ENCODE measurements around the gene SH3PXD2B. TPM values are rescaled to one million over a fixed set of nuclear protein-coding genes. Genes with fewer than 3 reads are reported as not detected.

Gene SH3PXD2B
- polyA plus RNA-seq, 3 donors: 0.19 to 0.77 (median 0.31) TPM

DNA sequence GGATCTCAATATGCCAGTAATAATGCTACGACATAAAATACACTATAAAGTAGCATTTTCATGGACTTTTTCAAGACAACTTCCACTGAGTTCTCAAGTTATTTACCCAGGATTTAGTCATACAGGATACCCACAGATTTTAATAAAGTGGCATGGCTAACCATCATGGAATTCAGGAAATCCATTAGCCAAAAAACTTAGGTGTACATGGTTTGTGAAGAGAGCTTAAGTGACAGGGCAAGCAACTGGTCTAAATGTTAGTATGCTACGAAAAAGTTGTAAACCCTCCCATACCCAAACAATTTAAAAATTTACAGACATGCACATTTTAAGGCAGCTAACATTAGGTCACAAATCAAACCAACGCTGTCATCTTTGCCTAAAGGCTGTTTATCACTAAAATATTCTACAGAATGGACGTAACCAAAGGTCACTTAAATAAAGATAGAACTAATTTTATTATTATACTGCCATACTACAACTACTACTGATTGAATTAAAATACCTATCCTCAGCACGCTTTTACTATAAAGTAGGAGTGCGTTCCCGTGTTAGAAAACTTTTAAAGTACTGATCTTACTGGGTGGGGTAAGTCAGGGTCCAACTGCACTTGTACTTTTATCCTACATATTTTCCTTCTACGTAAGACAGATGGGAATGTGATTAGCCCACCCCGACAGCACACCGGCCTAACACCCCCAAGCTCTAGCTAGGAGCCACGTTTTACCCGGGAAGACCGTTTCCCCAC, 171.9 kb downstream of the SH3PXD2B start:
- TF ChIP-seq, protein P1, sequence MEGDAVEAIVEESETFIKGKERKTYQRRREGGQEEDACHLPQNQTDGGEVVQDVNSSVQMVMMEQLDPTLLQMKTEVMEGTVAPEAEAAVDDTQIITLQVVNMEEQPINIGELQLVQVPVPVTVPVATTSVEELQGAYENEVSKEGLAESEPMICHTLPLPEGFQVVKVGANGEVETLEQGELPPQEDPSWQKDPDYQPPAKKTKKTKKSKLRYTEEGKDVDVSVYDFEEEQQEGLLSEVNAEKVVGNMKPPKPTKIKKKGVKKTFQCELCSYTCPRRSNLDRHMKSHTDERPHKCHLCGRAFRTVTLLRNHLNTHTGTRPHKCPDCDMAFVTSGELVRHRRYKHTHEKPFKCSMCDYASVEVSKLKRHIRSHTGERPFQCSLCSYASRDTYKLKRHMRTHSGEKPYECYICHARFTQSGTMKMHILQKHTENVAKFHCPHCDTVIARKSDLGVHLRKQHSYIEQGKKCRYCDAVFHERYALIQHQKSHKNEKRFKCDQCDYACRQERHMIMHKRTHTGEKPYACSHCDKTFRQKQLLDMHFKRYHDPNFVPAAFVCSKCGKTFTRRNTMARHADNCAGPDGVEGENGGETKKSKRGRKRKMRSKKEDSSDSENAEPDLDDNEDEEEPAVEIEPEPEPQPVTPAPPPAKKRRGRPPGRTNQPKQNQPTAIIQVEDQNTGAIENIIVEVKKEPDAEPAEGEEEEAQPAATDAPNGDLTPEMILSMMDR (IDR thresholded peaks at IDR 0.05): no peak
- H3K27me3 Mint-ChIP-seq (ENCODE audit: low read depth in 3 of 3): peaks cover 9 to 17% (median 12%) of the 10 kb centered on the region in 3 donors
- peaks cover 25% of the 10 kb centered on the region for H4K20me1 ChIP-seq (ENCODE audit: insufficient read depth, low read length)
- peak overlapping the region; percentile 98 for H3K4me2 ChIP-seq (replicated peaks; ENCODE audit: extremely low read depth, low read length, poor library complexity, severe bottlenecking)
- H3K4me1 Mint-ChIP-seq: peaks cover 23% of the 10 kb centered on the region
- H2AFZ ChIP-seq (ENCODE audit: insufficient read depth, low read depth, low read length, poor library complexity, severe bottlenecking): peak overlapping the region; percentile 90
- no peaks in the 10 kb centered on the region for H3K36me3 ChIP-seq (replicated peaks in 1 of 2; ENCODE audit: control insufficient read depth in 1 of 2, insufficient read depth in 2 of 2, low read length in 2 of 2)
- H3K4me3 Mint-ChIP-seq: peak overlapping the region; percentile 92 to 95
- 0% methylated on average over 4 of the region's 13 CpGs for WGBS (ENCODE audit: insufficient coverage)
- H3K27ac ChIP-seq (ENCODE audit: low read depth in 1 of 2, low read length in 2 of 2): no peak overlapping the region
- H3K79me2 ChIP-seq (ENCODE audit: insufficient read depth, low read length): peaks cover 55% of the 10 kb centered on the region
- DNase-seq: no peak
- peak overlapping the region in 4 of 7 donors; percentile 70 to 88 (median 82) for H3K27ac Mint-ChIP-seq
- peaks cover 2% of the 10 kb centered on the region in 2 donors for H3K36me3 Mint-ChIP-seq
- no peaks in the 10 kb centered on the region for H3K9me3 ChIP-seq (replicated peaks in 1 of 2; ENCODE audit: control insufficient read depth in 1 of 2, insufficient read depth in 1 of 2, low read length in 2 of 2)
- H3K4me1 ChIP-seq (ENCODE audit: control insufficient read depth in 1 of 2, insufficient read depth in 2 of 2, low read length in 2 of 2): peaks cover 15 to 34% of the 10 kb centered on the region in 2 donors
- peak overlapping the region; percentile 56 to 83 (median 73) for H3K4me3 ChIP-seq (replicated peaks in 1 of 3; ENCODE audit: low read depth in 2 of 3, low read length in 3 of 3)
- peak overlapping the region; percentile 78 for H3K9ac ChIP-seq (ENCODE audit: insufficient read depth, low read length, poor library complexity, severe bottlenecking)
- H3K9me3 Mint-ChIP-seq: peaks cover 0 to 2% (median 0%) of the 10 kb centered on the region in 7 donors
- H3K27me3 ChIP-seq (ENCODE audit: control insufficient read depth in 2 of 2, insufficient read depth in 2 of 2, low read length in 2 of 2): peaks cover 2 to 12% of the 10 kb centered on the region in 2 donors
- intact Hi-C loops (cut with micrococcal nuclease): loop anchor here (5.0 to 10.0 kb wide), 3 partner anchors 95 to 275 kb away; partner anchors contain the start of genes STK10 (in 2 of the 2) and FBXW11 (in 1 of the 2)

DNA sequence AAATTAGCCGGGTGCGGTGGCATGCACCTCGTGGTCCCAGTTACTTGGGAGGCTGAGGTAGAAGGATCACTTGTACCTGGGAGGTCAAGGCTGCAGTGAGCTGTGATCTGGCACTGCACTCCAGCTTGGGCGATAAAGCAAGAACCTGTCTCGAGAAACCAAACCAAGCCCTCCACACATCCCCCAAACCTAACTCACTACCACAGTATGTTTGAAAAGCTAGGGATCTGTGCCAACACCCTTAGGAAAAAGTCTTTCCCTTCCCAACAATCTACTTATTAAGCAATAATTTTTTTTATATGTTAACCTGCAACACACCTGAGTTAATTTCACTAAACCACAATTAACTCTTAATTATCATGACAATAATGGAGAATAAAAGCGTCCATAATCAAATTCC, 173.0 kb downstream of the SH3PXD2B start:
- H3K27me3 Mint-ChIP-seq (ENCODE audit: low read depth in 3 of 3): peaks cover 5 to 16% (median 12%) of the 10 kb centered on the region in 3 donors
- no peak overlapping the region for H3K4me3 ChIP-seq (replicated peaks in 1 of 3; ENCODE audit: low read depth in 2 of 3, low read length in 3 of 3)
- peaks cover 25% of the 10 kb centered on the region for H4K20me1 ChIP-seq (ENCODE audit: insufficient read depth, low read length)
- peak overlapping the region in 1 of 7 donors; percentile 24 for H3K27ac Mint-ChIP-seq
- no peak overlapping the region for H3K27ac ChIP-seq (ENCODE audit: low read depth in 1 of 2, low read length in 2 of 2)
- H3K36me3 ChIP-seq (replicated peaks in 1 of 2; ENCODE audit: control insufficient read depth in 1 of 2, insufficient read depth in 2 of 2, low read length in 2 of 2): no peaks in the 10 kb centered on the region
- peaks cover 0 to 2% (median 0%) of the 10 kb centered on the region in 7 donors for H3K9me3 Mint-ChIP-seq
- TF ChIP-seq, protein P1 (IDR thresholded peaks at IDR 0.05): no peak
- 80% methylated on average over 1 of the region's 6 CpGs for WGBS (ENCODE audit: insufficient coverage)
- H3K9me3 ChIP-seq (replicated peaks in 1 of 2; ENCODE audit: control insufficient read depth in 1 of 2, insufficient read depth in 1 of 2, low read length in 2 of 2): no peaks in the 10 kb centered on the region
- H3K4me2 ChIP-seq (replicated peaks; ENCODE audit: extremely low read depth, low read length, poor library complexity, severe bottlenecking): no peak overlapping the region
- H3K4me3 Mint-ChIP-seq: no peak overlapping the region
- H3K36me3 Mint-ChIP-seq: peaks cover 2 to 3% of the 10 kb centered on the region in 2 donors
- DNase-seq: no peak
- no peak overlapping the region for H2AFZ ChIP-seq (ENCODE audit: insufficient read depth, low read depth, low read length, poor library complexity, severe bottlenecking)
- H3K79me2 ChIP-seq (ENCODE audit: insufficient read depth, low read length): peaks cover 60% of the 10 kb centered on the region
- H3K27me3 ChIP-seq (ENCODE audit: control insufficient read depth in 2 of 2, insufficient read depth in 2 of 2, low read length in 2 of 2): peaks cover 2 to 12% of the 10 kb centered on the region in 2 donors
- intact Hi-C loops (cut with micrococcal nuclease): loop anchor here (5.0 to 10.0 kb wide), 3 partner anchors 94 to 274 kb away; partner anchors contain the start of genes STK10 (in 2 of the 2) and FBXW11 (in 1 of the 2)
- no peak overlapping the region for H3K9ac ChIP-seq (ENCODE audit: insufficient read depth, low read length, poor library complexity, severe bottlenecking)
- H3K4me1 Mint-ChIP-seq: peaks cover 33% of the 10 kb centered on the region
- H3K4me1 ChIP-seq (ENCODE audit: control insufficient read depth in 1 of 2, insufficient read depth in 2 of 2, low read length in 2 of 2): peaks cover 17 to 44% of the 10 kb centered on the region in 2 donors

Measured in CD14-positive monocyte (primary cell).